Stimulated activated effector memory CD8-positive, alpha-beta T cell treated with anti-CD3 and anti-CD28 coated beads, Interleukin-12 subunit alpha, Interleukin-12 subunit beta, amount 100 ng/mL, for 72 hours (primary cell): ENCODE measurements around the gene XRCC1.
"Not testable (repeated sequence)": the region's sequence is repeated elsewhere in the genome, so short reads cannot be mapped to it uniquely, and the experiment has no call there.

ENCODE experiments used
- ATAC-seq: fragments of 150-1000 bp; cut with Tn5 transposase; 2 replicates; pipeline ENCODE4 v1.10.0; 2021
- DNase-seq, 2 donors: peaks; one replicate each; pipeline ENCODE4 v3.0.0; 2021 to 2022; ENCODE audit warnings: low spot score in 2 of 2
- H3K27ac Mint-ChIP-seq: one replicate; pipeline ENCODE4 v1.8.0; 2022; ENCODE audit warnings: mild to moderate bottlenecking, mixed read lengths
- H3K36me3 Mint-ChIP-seq: one replicate; pipeline ENCODE4 v1.8.0; 2022; ENCODE audit warnings: mild to moderate bottlenecking, mixed read lengths
- H3K4me1 Mint-ChIP-seq: one replicate; pipeline ENCODE4 v1.8.0; 2022; ENCODE audit warnings: mixed read lengths
- H3K4me3 Mint-ChIP-seq: one replicate; pipeline ENCODE4 v1.8.0; 2022; ENCODE audit warnings: mild to moderate bottlenecking, mixed read lengths
- H3K9me3 Mint-ChIP-seq: one replicate; pipeline ENCODE4 v1.8.0; 2022; ENCODE audit warnings: mixed read lengths

The XRCC1 gene

GRCh38 chr19:43526884-43527859 is 48.2 kb downstream of the XRCC1 start, which contains the start of gene ETHE1:
TSS of gene ETHE1 (minus strand) at chr19:43527201. CDS start at chr19:43527177, 24 bp downstream.
- peak within 1 kb of the TSS; percentile 92 for H3K4me3 Mint-ChIP-seq
- peaks cover 17% of the 10 kb centered on the region for H3K36me3 Mint-ChIP-seq
- peak within 1 kb of the TSS; percentile 63 for H3K27ac Mint-ChIP-seq
- ATAC-seq, result peak; percentile 85
- no peaks in the 10 kb centered on the region for H3K9me3 Mint-ChIP-seq
- peak; percentile 62 to 91 for DNase-seq
- H3K4me1 Mint-ChIP-seq, result peaks cover 32% of the 10 kb centered on the region

- peaks cover 32% of the 10 kb centered on the region for H3K4me1 Mint-ChIP-seq
- peak; percentile 42 for ATAC-seq
- H3K4me3 Mint-ChIP-seq, result peak overlapping the region; percentile 92
- H3K27ac Mint-ChIP-seq, result peak overlapping the region; percentile 63
- H3K9me3 Mint-ChIP-seq, result no peaks in the 10 kb centered on the region
- H3K36me3 Mint-ChIP-seq, result peaks cover 27% of the 10 kb centered on the region
- DNase-seq, result peak in 1 of 2 donors; percentile 60
Observed at GRCh38 chr19:43525836-43526771, 49.2 kb downstream of the XRCC1 start.

GRCh38 chr19:43524922-43525835 is 50.1 kb downstream of the XRCC1 start:
- H3K27ac Mint-ChIP-seq, result peak overlapping the region; percentile 63
- H3K36me3 Mint-ChIP-seq, result peaks cover 34% of the 10 kb centered on the region
- DNase-seq, result peak in 1 of 2 donors; percentile 71
- H3K4me3 Mint-ChIP-seq, result peak overlapping the region; percentile 92
- peaks cover 32% of the 10 kb centered on the region for H3K4me1 Mint-ChIP-seq
- ATAC-seq, result peak; percentile 71
- no peaks in the 10 kb centered on the region for H3K9me3 Mint-ChIP-seq

DNA sequence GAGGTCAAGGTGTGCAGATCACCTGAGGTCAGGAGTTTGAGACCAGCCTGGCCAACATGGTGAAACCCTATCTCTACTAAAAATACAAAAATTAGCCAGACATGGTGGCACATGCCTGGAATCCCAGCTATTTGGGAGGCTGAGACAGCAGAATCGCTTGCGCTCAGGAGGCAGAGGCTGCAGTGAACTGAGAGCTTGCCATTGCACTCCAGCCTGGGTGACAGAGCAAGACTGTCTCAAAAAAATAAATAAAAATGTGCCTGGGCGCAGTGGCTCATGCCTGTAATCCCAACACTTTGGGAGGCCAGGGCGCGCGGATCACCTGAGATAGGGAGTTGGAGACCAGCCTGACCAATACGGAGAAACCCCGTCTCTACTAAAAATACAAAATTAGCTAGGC is 51.6 kb downstream of the XRCC1 start:
- not testable (repeated sequence) for ATAC-seq, H3K9me3 Mint-ChIP-seq, DNase-seq, H3K4me3 Mint-ChIP-seq
- peaks cover 44% of the 10 kb centered on the region for H3K36me3 Mint-ChIP-seq
- H3K4me1 Mint-ChIP-seq, result peaks cover 39% of the 10 kb centered on the region
- H3K27ac Mint-ChIP-seq, result peak overlapping the region; percentile 1

GRCh38 chr19:43522929-43523328 is 52.4 kb downstream of the XRCC1 start:
- ATAC-seq, result no peak
- no peak overlapping the region for H3K4me3 Mint-ChIP-seq
- DNase-seq, result no peak
- peaks cover 51% of the 10 kb centered on the region for H3K36me3 Mint-ChIP-seq
- peak overlapping the region; percentile 1 for H3K27ac Mint-ChIP-seq
- peaks cover 38% of the 10 kb centered on the region for H3K4me1 Mint-ChIP-seq
- H3K9me3 Mint-ChIP-seq, result no peaks in the 10 kb centered on the region

GRCh38 chr19:43519436-43520088 is 55.8 kb downstream of the XRCC1 start:
- DNase-seq, result peak; percentile 63 to 81

GRCh38 chr19:43518051-43518450 is 57.3 kb downstream of the XRCC1 start:
- ATAC-seq (no peak), DNase-seq (no peak)
- H3K9me3 Mint-ChIP-seq, result no peaks in the 10 kb centered on the region
- H3K4me3 Mint-ChIP-seq, result no peak overlapping the region
- H3K36me3 Mint-ChIP-seq, result peaks cover 81% of the 10 kb centered on the region
- H3K4me1 Mint-ChIP-seq, result peaks cover 7% of the 10 kb centered on the region
- H3K27ac Mint-ChIP-seq, result no peak overlapping the region

More at GRCh38 chr19:43519436-43520088, 55.8 kb downstream of the XRCC1 start:
- Mint-ChIP-seq H3K9me3 (no peaks in the 10 kb centered on the region), H3K4me1 (peaks cover 10% of the 10 kb centered on the region), H3K4me3 (no peak overlapping the region), H3K27ac (no peak overlapping the region), H3K36me3 (peaks cover 73% of the 10 kb centered on the region)
- ATAC-seq, result peak; percentile 76

DNA sequence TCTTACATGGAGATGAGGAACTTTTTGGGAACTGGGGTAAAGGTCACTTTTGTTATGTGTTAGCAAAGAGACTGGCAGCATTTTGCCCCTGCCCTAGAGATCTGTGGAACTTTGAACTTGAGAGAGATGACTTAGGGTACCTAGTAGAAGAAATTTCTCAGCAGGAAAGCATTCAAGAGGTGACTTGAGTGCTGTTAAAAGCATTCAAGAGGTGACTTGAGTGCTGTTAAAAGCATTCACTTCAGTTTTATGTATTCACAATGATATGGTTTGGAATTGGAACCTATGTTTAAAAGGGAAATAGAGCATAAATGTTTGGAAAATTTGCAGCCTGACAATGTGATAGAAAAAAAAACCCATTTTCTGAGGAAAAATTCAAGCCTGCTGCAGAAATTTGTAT is 62.9 kb downstream of the XRCC1 start:
- not testable (repeated sequence) for H3K4me1 Mint-ChIP-seq, H3K27ac Mint-ChIP-seq, H3K4me3 Mint-ChIP-seq

DNA sequence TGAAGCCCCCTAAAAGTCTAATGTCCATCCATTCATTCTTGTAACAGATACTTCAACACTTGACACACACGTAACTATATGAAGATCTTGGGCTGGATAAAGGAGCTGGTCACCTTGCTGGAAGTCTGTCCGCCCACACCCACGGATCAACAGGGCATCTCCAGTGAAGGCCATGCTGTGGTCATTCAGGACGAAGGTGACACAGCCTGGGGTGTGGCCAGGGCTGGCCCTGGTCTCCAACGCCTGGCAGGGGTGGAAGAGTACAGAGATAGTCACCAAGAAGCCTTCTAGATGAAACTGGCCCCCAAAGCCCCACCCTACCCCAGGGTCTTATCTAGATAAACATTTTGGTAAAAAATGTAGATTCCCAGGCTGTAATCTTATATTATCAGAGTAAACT is 64.0 kb downstream of the XRCC1 start:
- Mint-ChIP-seq H3K27ac (no peak overlapping the region), H3K4me1 (no peaks in the 10 kb centered on the region), H3K9me3 (no peaks in the 10 kb centered on the region), H3K4me3 (no peak overlapping the region), H3K36me3 (peaks cover 88% of the 10 kb centered on the region)
- no peak for DNase-seq
- no peak for ATAC-seq

More for the DNA sequence above, 62.9 kb downstream of the XRCC1 start:
- not testable (repeated sequence) for ATAC-seq, DNase-seq, H3K9me3 Mint-ChIP-seq
- H3K36me3 Mint-ChIP-seq, result peaks cover 92% of the 10 kb centered on the region

DNA sequence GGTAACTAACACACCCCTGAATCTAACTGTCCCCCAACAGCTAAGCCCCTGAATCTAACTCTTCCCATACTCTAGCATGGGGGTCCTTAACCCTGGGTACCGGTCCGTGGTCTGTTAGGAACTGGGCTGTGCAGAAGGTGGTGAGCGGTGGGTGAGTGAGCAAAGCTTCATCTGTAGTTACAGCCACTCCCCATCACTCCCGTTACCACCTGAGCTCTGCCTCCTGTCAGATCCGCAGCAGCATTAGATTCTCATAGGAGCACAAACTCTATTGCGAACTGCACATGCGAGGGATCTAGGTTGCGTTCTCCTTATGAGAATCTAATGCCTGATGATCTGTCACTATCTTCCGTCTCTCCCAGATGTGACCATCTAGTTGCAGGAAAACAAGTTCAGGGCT is 64.6 kb downstream of the XRCC1 start:
- ATAC-seq (no peak), DNase-seq (no peak)
- Mint-ChIP-seq H3K4me3 (no peak overlapping the region), H3K9me3 (no peaks in the 10 kb centered on the region), H3K4me1 (no peaks in the 10 kb centered on the region), H3K27ac (no peak overlapping the region), H3K36me3 (peaks cover 88% of the 10 kb centered on the region)

GRCh38 chr19:43507880-43508279 is 67.4 kb downstream of the XRCC1 start:
- peaks cover 25% of the 10 kb centered on the region for H3K4me1 Mint-ChIP-seq
- H3K27ac Mint-ChIP-seq, result peak overlapping the region; percentile 69

DNA sequence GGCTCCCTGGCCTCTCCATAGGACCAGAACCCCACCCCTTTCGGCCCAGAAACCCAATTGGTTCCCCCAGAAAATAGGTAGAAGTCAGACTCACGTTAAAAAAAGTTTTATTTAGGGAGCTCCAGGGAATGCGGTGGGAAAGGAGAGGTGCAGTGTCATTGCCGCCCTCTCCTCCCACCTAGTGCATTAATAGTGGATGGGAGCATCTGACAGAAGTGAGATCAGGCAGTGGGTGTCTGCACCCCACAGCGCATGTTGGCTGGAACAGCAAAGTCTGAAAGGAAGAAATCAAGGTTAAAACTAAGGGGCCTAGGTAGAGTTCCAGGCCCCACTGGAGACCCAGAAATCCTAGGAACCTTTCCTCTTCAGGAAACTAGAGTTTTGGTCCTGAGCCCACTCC is 68.7 kb downstream of the XRCC1 start:
- no peaks in the 10 kb centered on the region for H3K9me3 Mint-ChIP-seq
- DNase-seq (no peak), ATAC-seq (no peak)
- H3K4me1 Mint-ChIP-seq, result peaks cover 30% of the 10 kb centered on the region
- no peak overlapping the region for H3K4me3 Mint-ChIP-seq
- H3K27ac Mint-ChIP-seq, result no peak overlapping the region
- peaks cover 79% of the 10 kb centered on the region for H3K36me3 Mint-ChIP-seq

More at GRCh38 chr19:43507880-43508279, 67.4 kb downstream of the XRCC1 start:
- ATAC-seq (no peak), DNase-seq (no peak)
- Mint-ChIP-seq H3K9me3 (no peaks in the 10 kb centered on the region), H3K4me3 (no peak overlapping the region), H3K36me3 (peaks cover 78% of the 10 kb centered on the region)

DNA sequence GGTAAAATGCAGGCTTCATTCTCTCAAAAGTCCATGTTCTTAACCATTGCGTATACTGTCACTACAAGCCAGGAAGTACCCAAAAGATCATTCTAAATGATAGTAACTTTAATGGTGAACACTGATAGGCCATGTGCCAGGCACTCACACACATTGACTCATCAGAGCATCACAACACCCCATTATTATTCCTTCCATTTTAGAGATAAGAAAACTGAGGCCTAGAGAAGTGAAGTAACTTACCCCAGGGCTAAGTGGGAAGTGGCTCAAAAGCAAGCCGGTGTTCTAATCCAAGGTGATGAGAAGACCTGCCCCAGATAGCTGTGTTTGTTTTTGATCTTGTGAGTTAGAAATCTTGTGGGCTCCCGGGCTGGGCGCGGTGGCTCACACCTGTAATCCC is 69.4 kb downstream of the XRCC1 start:
- no peak overlapping the region for H3K27ac Mint-ChIP-seq
- no peak for ATAC-seq
- peak overlapping the region; percentile 84 for H3K4me3 Mint-ChIP-seq
- H3K9me3 Mint-ChIP-seq, result no peaks in the 10 kb centered on the region
- peaks cover 72% of the 10 kb centered on the region for H3K36me3 Mint-ChIP-seq
- peaks cover 30% of the 10 kb centered on the region for H3K4me1 Mint-ChIP-seq
- DNase-seq, result no peak

GRCh38 chr19:43505186-43505456 is 70.2 kb downstream of the XRCC1 start:
- no peak for DNase-seq
- H3K4me1 Mint-ChIP-seq, result peaks cover 30% of the 10 kb centered on the region
- peak overlapping the region; percentile 84 for H3K4me3 Mint-ChIP-seq
- no peaks in the 10 kb centered on the region for H3K9me3 Mint-ChIP-seq
- peak overlapping the region; percentile 95 for H3K27ac Mint-ChIP-seq
- ATAC-seq, result no peak
- peaks cover 64% of the 10 kb centered on the region for H3K36me3 Mint-ChIP-seq
